Activated CD4-positive, alpha-beta T cell treated with anti-CD3 and anti-CD28 coated beads, Interleukin-2, amount 50 U/mL, for 48 hours (primary cell): ENCODE results near the gene HSBP1.
A peak's percentile ranks its signal among the peaks of the same experiment; 100 is the strongest.

Experiments used
- DNase-seq, 2 experiments: peaks; one replicate each; pipeline ENCODE4 v3.0.0-alpha.2; 2020

Gene HSBP1

GRCh38 chr16:83804366-83804765 lies 3.4 kb upstream of the HSBP1 start:
- DNase-seq: no peak

- no peak for DNase-seq
Observed at GRCh38 chr16:83806036-83806435, 1.7 kb upstream of the HSBP1 start.

GRCh38 chr16:83806731-83807130 lies 1.0 kb upstream of the HSBP1 start:
- no peak for DNase-seq

GRCh38 chr16:83807327-83807709 lies 460 bp upstream of the HSBP1 start:
- DNase-seq: peak in 1 of 2 experiments; percentile 5

GRCh38 chr16:83808573-83809014 lies 816 bp downstream of the HSBP1 start:
- DNase-seq: no peak

- no peak for DNase-seq
Observed at GRCh38 chr16:83809092-83809491, 1.3 kb downstream of the HSBP1 start.

- DNase-seq: no peak
Observed at GRCh38 chr16:83810901-83811300, 3.1 kb downstream of the HSBP1 start.

- DNase-seq: no peak
Observed at GRCh38 chr16:83813823-83814658, 6.3 kb downstream of the HSBP1 start.

GRCh38 chr16:83814659-83814985 lies 6.8 kb downstream of the HSBP1 start:
- DNase-seq: no peak

- no peak for DNase-seq
Observed at GRCh38 chr16:83817022-83817421, 9.2 kb downstream of the HSBP1 start.

- no peak for DNase-seq
Observed at GRCh38 chr16:83818276-83818675, 10.5 kb downstream of the HSBP1 start.

GRCh38 chr16:83819361-83819760 lies 11.6 kb downstream of the HSBP1 start:
- DNase-seq: no peak

- DNase-seq: peak; percentile 87 to 88
Observed at GRCh38 chr16:83826146-83826913, 18.6 kb downstream of the HSBP1 start.

- no peak for DNase-seq
Observed at GRCh38 chr16:83830091-83830768, 22.5 kb downstream of the HSBP1 start.

GRCh38 chr16:83830769-83831455 lies 23.1 kb downstream of the HSBP1 start:
- DNase-seq: no peak

GRCh38 chr16:83831456-83831987 lies 23.7 kb downstream of the HSBP1 start:
- no peak for DNase-seq

- DNase-seq: no peak
Observed at GRCh38 chr16:83833921-83834320, 26.1 kb downstream of the HSBP1 start.

GRCh38 chr16:83835586-83836566 lies 28.1 kb downstream of the HSBP1 start:
- no peak for DNase-seq

- no peak for DNase-seq
Observed at GRCh38 chr16:83837566-83837965, 29.8 kb downstream of the HSBP1 start.

- DNase-seq: no peak
Observed at GRCh38 chr16:83838151-83838550, 30.4 kb downstream of the HSBP1 start.

GRCh38 chr16:83839561-83839960 lies 31.8 kb downstream of the HSBP1 start:
- no peak for DNase-seq
